Hepatocyte (in vitro differentiated cells): ENCODE results near the gene ENO4.

Experiments
- CTCF ChIP-seq: fragments of 200-600 bp; sonication (generic); IDR thresholded peaks from 2 replicates; pipeline ENCODE4 v1.5.1; 2016; ENCODE audit warnings: antibody characterized with exemption, mild to moderate bottlenecking; ENCODE audit not compliant: poor library complexity
- EZH2 ChIP-seq: fragments of 200-600 bp; sonication (generic); IDR thresholded peaks from 2 replicates; pipeline ENCODE4 v1.6.1; 2016; ENCODE audit warnings: antibody characterized with exemption, mild to moderate bottlenecking, borderline replicate concordance

GRCh38 chr10:116873134-116873533 is 23.8 kb downstream of the ENO4 start:
- TF ChIP-seq EZH2 = no peak
- TF ChIP-seq CTCF = no peak
